NCI-H748 (cell line): ENCODE results near the gene HOXB3.

Experiments
- DNase-seq: peaks from one replicate; lab custom pipeline; 2025; ENCODE audit not compliant: unreplicated experiment; lab: John Stamatoyannopoulos, UW

Gene HOXB3

DNA sequence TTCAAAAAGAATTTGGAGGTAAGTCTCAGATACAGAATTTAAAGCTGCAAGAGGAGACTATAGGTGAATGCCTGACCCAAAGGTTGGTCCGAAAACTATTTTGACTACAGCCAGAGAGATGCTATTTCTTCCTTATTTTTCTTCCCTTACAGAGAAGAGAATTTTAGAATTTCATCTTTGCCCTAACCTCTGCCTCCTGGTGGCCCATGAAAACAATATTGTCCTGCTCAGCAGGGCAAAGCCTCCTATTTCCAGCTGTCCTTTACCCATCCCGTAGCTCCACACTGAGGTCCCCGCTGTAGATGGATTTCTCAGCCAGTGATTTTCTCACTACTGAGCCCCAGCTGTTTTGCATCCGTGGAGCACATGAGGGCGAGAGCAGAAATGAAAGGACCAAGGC is 83.8 kb downstream of the HOXB3 start:
- peak; percentile 46 for DNase-seq

DNA sequence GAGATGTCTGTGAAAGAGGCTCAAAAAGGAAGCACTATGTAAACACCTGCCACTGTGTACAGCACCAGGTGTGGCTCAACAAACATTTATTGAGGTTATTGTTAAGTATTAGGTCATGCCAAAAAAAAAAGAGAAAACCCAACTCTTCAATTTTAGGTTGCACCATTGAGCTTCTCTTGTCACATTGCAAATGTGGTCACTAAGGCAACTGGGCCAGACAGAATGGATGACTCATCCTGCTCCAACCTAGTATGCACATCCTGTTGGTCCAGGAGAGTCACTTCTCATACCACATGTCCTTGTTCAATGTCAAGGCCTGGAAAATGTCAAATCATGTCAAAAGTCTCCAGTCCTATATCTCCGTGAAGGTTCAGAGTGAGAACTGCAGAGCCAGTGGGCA is 84.3 kb downstream of the HOXB3 start:
- peak; percentile 99 for DNase-seq

DNA sequence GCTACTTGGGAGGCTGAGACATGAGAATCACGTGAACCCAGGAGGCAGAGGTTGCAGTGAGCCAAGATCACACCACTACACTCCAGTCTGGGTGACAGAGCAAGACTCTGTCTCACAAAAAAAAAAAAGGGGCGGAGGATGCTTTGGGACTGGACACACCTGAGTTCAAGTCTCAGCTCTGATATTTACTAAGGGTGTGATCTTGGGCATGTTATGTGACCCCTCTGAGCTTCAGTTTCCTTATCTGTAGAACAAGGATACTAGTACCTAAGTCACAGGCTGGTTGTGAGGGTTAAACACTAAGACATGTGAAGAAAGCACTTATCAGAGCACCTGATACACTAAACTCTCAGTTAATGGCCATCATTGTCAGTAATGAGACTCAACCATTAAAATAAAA is 85.1 kb downstream of the HOXB3 start:
- DNase-seq, result peak; percentile 41

DNA sequence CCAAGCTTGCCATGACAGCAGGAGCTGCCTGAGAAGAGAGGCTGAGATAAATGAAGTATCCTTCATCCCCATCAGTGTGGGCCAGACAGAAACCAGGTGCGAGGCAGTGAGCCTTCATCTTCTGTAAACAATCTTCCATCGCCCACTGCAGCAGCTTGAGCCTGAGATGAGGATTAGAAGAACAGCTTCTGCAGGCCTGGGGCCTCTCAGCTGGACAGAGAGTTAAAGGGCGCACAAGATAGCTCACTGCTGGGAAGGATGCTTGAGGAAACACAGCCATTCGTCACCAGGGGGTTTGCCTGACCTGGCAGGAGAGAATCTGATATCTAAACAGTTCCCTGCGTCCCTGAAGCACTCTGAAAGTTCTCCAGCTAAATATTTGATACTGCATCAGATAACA is 86.3 kb downstream of the HOXB3 start:
- DNase-seq, result peak; percentile 36

DNA sequence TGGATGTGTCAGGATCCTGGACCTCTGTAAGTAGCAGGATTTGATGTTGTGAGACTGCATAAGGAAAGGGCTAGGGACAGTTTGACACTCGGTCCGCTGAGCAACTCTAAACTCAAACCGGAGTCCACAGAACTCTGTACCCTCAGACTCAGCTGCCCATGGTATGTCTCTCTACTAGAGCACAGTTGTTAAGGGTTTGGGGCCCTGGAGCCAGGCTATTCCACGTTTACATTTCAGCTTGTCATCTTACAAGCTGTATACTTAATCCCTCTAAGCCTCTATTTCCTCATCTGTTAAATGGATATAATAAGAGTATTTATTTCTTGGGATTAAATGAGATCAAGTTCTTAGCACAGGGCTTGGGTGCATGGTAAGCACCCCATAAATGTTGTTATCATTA is 87.1 kb downstream of the HOXB3 start:
- DNase-seq, result no peak

DNA sequence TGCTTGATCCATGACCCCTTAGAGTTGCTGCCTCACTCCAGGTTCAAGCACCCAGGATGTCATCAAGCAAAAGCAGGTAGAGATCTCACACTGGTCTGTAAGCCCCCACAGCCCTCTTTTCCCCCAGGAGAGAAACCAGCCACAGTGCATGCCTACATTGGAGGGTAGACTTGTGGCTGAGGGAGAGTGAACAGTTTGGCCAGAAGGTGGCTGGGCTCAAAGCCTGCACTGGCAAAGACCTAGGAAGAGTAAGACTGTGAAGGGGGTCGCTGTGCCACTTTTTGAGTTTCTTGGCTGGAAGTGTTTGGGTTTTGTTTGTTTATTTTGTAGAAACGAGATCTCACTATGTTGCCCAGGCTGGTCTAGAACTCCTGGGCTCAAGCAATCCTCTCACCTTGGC is 87.7 kb downstream of the HOXB3 start:
- no peak for DNase-seq

DNA sequence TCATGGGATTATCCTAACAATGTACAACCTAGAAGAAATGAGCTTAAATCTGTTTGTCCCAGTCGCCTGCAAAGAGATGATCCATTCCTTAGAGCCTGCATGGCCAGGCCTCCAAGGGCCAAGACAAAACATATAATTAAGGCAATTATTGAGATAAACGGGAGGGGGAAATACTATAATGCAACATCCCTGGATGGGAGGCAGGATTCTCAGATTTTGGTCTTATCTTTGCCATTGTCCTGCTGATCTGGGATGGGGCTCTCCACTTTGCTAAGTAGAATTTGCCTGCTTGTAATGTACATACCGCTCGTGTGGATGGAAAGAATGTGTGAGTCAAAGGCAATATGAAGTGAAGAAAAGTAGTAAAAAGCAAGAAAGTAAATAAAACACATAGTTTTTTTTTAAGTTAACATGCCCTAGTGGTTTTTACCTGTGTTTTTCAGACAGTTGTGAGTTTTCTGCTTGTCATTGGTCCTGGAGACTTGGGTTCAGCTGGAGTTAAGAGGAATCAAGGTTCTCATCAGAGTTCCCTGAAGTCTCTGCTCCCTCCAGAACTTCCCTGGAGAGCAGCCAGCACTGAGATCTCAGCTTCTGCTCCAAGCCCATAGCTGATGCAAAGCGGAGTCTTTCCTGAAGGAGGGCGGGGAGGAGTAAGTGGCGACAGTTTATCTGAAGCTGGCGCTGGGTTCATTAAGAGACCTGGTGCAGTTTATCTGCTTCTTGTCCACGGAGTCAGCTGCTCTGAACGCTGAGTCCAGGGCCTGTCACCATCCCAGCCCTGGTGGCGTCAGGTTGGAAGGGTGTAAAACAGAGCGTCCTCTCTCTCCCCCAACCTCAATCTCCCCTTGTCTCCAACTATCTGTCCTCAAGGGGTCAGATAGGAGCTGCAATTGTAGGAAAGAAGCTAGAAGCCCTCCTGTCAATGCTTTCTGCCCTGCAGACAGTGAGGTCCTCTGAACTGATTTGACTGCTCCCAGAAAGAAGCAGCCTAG is 89.3 kb downstream of the HOXB3 start:
- peak; percentile 64 for DNase-seq

DNA sequence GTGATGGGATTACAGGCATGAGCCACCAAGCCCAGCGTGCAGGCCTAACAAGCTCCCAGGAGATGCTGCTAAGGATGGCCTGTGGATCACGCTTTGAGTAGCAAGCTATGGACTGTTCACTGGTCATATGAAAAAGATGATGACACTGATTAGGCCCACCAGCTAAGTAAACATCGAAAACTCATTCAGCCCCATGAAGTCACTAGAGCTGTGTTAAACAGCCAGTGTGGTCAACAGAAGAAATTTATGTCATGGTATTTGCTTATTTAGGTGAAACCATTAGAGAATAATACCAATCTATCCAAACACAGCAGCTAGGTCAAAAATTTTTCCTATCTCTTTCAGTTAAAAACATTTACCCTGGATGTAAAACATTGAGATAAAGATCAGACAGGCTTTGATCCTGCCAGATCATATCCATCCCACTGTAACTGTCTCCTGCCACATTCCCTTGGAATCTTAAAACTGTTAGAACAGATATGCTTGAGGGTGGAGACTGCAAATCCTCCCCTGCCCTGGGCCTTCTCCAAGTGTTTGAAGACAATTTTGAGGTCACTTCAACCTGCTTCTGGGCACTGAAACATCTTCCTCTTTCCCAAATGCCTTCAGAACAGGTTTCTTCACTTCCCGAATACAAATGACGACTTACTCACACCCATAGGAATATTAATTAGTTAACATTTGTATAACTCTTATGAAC is 90.2 kb downstream of the HOXB3 start:
- peak; percentile 53 for DNase-seq

DNA sequence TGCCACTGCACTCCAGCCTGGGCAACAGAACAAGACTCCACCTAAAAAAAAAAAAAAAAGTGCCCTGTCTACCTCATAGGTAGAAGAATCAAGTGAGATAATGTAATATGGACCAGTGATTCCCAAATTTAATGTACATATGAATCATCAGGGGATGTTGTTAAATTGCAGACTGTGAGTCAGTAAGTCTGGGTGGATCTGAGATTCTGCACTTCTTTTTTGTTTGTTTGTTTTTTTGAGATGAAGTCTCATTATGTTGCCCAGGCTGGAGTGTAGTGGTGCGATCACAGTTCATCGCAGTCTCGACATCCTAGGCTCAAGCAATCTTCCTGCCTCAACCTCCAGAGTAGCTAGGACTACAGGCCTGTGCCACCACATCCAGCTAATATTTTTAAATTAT is 90.8 kb downstream of the HOXB3 start:
- no peak for DNase-seq
